RCC 7860 (cell line): ENCODE results near the gene EEF1AKMT3.
"Not testable (repeated sequence)": the region's sequence is repeated elsewhere in the genome, so short reads cannot be mapped to it uniquely, and the experiment has no call there.

Source experiments
- DNase-seq: peaks from one replicate; pipeline ENCODE4 v3.0.0-alpha.2; 2015; ENCODE audit warnings: low spot score
- FAIRE-seq: peaks from 2 replicates; lab custom pipeline; 2012; peaks lifted over from hg19 to GRCh38; lab: Jason Lieb, UNC

EEF1AKMT3 gene

DNA sequence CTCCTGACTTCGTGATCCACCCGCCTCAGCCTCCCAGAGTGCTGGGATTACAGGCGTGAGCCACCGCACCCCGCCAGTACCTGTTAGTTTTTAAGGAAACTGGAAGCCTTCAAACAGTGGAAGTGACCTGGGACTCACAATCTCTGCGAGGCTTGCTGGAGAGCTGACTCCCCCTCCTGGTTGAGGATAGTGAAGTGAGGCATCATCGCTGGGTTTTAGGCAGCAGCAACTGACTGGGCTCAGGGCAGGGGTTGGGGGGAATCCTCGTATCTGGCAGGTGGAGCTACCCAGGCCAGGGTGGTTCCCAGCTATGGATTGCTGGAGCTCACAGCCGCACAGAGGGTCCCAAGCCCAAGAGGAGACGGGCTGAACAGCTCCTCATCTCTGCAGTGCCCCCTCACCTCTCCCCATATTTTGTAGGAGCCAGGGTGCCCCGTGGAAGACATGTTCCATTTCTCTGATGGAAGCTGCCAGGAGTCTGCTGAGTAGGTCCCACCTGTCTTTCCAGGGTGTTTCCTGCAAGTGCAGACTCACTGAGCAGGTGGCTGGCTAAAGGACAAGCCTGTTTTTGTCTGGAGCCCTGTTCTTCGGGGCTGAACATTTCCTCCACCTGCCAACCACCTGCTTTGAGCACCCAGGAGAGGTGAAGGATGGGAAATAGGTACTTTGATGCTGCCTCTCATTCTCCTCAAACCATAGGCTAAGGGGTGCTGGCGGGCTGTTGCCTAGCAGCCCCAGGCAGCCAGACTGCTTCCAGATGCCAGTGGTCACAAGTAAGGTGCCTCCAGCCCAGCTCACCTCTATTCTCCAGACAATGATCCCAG, 43.0 kb downstream of the EEF1AKMT3 start:
- FAIRE-seq = no peak

DNA sequence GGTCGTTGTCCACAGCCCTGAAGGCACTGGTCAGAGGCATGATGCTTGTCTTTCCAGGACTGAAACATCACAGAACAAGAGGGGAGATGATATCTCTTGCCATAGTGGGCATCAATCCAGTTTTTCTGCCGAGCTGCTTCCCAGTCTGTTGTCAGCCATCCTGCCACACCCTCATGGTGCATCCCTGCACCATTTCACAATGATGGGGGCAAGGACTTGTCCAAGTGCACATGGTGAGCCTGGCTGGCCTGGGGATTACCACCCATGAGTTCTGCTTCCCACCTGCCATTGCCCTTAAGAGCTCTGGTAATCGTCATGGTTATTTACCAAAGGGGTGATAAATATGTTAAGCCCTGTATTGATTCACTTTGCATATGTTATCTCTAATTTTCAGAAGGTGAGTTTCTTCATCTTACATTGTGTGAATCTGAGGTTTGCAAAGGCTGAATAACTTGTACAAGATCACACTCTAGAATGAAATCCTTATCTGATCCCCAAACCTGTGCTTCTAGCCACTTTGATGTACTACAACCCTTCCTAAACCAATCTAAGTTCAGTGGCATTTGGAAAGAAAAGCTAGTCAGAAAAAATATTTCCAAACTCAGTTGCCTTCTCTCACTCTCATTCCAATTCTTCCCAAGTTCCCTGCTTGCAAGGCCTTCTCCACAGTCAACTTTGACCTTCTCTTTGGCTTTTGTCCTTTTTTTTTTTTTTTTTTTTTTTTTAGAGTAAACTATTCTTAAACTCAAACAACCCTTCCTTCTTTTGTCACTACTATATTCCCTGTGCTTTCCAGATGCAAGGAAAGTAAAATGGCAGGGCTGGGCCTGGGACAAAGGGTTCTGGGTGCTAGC, 43.8 kb downstream of the EEF1AKMT3 start:
- FAIRE-seq (no peak), DNase-seq (no peak)

More for the DNA sequence above, 43.0 kb downstream of the EEF1AKMT3 start:
- DNase-seq = no peak

DNA sequence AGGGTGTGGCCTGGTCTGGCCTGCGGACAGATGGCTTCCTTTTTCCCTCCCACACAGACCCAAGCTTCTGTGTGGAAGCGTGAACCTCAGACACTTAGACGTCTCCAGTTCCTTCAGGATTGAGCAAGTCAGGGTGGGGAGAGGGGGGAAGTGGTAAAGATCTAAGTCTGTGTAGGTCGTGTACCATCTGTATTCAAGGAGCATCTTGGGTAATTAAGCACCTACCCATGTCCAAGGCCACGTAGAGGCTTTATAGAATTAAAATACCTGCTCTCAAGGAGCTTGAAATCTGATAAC, 44.4 kb downstream of the EEF1AKMT3 start:
- DNase-seq (no peak), FAIRE-seq (no peak)

DNA sequence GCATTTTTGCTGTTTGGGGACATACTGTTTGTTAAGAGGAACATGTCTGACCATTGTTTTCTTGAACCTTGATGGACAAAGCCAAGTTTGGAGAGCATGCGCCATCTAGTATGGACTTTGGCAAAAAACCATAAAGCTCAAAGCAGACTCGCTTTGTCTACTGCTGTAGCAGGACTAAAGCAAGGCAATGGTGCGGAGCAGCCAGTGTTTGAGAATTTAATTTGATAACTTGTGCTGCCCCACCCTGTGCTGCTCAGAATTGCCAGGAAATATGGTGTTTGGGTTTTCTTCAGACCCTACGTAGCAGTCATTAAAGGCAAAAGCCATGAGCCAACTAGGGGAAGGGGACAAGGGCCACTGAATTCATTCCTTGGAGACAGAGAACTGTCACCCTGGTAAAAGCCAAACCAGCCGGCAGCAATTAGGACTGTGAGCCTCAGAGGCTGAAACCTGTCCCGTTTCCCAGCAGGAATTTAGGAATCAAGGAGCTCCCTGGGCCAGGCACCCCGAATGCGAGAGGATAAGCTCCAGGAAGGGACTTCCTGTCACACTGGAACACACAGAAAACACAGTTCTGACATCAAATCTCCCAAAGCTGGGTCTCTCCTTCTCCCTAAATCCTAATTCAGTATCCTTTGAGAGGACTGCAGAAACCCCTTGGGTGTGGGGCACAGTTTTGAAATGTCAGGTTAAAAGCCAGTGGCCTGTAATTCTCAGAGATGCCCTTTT, 45.0 kb downstream of the EEF1AKMT3 start:
- no peak for DNase-seq
- no peak for FAIRE-seq

DNA sequence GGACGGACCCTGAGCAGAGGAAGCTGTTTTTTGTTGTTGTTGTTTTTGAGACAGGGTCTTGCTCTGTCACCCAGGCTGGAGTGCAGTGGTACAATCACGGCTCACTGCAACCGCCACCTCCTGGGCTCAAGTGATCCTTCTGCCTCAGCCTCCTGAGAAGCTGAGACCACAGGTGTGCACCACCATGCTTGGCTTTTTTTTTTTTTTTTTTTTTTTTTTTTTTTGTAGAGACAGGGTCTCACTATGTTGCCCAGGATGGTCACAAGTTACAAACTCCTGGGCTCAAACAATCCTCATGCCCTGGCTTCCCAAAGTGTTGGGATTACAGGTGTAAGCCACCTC, 45.5 kb downstream of the EEF1AKMT3 start:
- not testable (repeated sequence) for DNase-seq, FAIRE-seq

GRCh38 chr12:57820119-57820518, 47.7 kb downstream of the EEF1AKMT3 start:
- not testable (repeated sequence) for FAIRE-seq, DNase-seq

DNA sequence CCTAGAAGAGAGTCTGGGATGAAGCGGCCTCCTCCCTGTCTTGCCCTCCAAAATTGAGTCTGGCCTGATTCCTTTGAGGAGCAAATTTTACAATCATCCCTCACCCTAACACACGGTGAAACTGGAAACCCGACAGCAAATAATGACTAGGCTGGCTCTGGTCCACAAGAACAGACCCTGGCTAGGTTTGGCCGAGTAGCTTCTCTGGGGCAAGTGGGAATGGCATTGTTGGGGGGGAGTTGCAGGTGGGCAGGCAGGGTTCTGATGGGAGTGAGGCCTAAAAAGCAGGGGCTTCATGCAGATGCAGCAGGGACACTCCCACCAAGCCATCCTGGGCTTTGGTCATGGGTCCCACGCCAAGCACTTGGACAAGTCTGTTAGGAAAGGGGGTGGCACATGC, 48.6 kb downstream of the EEF1AKMT3 start:
- DNase-seq, FAIRE-seq: not testable (repeated sequence)

DNA sequence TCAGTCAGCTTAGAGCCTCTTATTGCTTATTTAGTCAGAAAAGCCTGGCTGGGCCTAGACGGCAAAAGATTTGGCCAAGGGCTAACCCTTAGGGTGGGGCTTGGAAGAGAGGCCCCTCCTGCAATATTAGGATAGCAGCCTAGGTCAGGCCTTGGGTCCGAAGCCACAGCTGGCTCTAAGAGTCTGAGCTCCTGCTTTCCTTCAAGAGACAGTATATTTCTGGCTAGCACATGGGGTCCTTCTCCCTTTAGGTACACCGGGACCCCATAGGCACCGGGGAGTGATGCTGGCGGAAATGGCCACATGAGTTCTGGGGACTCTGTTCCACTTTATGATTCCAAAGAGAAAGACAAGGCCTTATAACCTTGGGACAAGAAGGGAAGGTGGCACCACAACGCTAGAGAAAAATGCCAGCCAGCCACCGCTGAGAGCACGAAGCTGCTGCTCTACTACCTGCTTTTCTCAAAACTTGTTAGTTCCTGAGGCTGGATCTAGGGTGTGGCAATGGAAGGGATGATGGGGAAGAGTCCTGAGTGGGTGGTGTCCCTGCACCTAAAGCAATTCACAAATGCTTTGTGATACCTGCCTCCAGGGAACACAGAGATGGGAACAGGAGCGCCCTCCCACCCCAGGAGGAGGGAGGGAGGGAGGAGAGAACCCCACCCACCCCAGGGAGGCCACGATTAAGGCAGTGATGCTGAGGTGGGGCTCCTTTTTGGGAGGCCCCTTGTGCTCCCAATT, 49.2 kb downstream of the EEF1AKMT3 start:
- no peak for DNase-seq
- no peak for FAIRE-seq

DNA sequence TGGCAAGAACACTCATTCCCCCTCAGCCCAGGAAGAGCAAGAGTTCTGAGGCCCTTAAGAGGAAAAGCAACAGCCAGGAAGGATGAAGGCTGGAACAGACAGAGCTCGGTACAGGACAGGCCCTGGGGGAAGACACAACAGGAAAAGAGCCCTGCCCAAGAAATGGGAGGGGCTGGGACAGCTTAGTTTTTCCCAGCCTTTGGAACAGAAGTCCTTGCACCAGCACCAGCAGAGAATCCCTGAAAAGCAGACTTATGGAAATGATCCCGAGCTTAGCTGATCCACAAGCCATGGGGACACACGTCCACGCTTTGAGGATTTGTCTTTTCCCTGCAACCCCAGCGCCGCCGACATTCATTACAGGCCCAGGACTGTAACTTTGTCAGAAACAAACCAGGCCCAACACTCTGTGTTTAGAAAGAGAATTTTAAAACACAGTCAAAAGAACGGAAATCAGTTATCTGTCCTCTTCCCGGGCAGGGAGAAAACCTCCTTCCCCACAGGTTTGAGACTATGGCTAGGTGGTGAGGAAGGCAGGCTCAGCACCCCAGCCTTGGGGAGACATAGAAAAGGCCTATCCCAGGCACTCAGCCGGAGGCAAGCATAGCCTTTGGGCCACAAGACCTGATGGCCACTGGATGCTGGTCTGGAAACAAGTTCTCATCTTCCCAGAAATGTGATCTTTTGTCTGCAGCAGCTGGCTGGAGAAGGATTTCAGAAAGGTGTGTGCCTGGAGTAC, 50.1 kb downstream of the EEF1AKMT3 start:
- no peak for FAIRE-seq
- DNase-seq = no peak

DNA sequence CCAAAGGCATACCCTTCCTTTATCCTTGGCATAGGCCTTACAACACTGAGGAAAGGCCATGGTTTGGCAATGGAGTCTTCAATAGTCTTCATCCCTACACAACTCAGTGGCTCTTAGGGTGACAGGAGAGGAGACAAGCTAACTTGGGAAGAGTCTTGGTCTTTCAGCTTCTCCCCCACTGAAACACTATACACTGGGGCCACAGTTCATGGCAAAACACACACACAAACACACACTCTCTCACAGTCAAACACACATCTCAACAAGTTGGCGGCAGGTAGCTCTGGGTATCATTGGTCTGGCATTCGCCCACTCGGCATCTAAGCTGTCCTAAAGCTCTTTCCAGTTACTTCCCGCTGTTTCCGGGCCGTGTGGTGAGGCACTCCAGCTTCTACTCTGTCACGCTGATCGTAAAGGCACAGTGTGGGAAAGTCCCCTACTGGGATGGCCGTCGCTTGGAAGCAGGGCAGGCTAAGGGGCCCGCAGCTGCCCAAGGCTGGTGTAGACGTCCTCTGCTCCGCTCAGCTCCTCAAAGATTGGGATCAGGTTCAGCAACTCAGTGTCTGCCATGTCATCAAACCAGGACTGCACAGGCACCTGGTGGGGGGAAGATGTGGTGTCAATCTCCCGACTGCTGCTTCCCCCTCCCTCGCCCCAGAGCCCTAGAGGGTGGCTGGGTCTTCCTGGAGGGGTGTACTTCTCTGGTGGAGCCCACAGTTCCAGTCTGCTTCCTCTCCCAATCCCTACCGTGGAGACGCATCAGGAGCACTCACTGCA, 50.9 kb downstream of the EEF1AKMT3 start:
- DNase-seq = no peak
- no peak for FAIRE-seq

DNA sequence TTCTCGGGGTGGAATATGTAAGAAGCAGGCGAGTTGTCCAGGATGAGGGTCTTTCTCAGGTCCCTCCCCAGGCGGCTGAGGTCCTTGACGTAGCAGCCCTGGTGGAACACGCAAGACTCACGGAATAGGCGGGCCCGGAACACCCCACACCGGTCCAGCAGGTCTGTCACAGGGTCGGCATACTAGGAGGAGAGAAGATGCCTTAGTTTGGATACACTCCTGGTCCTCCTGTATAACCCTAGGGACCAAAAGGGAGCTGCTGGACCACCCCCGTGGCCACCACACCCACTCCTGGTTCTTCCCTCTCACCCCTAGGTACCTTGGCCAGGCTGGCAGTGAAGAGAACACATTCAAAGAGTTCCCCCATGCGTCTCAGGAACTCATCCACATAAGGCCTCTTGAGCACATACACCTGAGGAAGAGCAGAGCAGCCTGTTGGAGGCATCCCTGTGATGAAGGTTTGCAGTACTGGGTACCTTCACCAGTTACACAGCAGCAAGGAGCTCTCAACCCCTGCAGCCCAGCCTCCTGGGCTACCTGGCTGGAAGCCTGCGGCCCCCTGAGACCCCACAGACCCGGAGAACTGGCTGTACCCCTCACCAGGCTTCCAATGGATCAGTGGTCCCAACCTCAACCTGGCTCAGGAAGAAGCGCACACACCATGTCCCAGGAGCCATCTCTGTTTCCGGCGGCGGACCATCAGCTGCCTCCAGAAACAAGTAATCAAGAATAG, 51.7 kb downstream of the EEF1AKMT3 start:
- FAIRE-seq (no peak), DNase-seq (no peak)

- FAIRE-seq = no peak
These were observed 53.0 kb downstream of the EEF1AKMT3 start for GRCh38 chr12:57825451-57825850.

DNA sequence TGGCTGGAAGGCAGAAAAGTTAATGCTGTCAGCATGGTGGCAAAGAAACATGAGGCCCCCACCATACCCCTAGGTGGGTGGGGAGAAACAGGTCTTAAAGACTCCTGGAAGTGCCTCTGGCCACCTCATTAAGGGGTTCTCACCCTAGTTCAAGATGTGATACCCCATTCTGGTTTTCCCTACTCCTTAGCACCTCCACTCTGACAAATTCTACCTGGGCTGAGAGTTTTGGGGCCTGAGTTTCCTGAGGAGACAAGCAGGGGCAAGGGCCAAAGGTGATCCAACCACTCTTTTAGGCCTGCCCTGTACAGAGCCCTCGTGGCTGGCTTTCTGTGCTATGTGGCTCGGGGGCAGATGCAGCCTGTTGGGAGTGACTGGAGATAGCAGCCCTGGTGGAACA, 54.0 kb downstream of the EEF1AKMT3 start:
- DNase-seq (no peak), FAIRE-seq (no peak)

More at GRCh38 chr12:57825451-57825850, 53.0 kb downstream of the EEF1AKMT3 start:
- DNase-seq = no peak

GRCh38 chr12:57826966-57827365, 54.6 kb downstream of the EEF1AKMT3 start:
- FAIRE-seq (no peak), DNase-seq (no peak)

DNA sequence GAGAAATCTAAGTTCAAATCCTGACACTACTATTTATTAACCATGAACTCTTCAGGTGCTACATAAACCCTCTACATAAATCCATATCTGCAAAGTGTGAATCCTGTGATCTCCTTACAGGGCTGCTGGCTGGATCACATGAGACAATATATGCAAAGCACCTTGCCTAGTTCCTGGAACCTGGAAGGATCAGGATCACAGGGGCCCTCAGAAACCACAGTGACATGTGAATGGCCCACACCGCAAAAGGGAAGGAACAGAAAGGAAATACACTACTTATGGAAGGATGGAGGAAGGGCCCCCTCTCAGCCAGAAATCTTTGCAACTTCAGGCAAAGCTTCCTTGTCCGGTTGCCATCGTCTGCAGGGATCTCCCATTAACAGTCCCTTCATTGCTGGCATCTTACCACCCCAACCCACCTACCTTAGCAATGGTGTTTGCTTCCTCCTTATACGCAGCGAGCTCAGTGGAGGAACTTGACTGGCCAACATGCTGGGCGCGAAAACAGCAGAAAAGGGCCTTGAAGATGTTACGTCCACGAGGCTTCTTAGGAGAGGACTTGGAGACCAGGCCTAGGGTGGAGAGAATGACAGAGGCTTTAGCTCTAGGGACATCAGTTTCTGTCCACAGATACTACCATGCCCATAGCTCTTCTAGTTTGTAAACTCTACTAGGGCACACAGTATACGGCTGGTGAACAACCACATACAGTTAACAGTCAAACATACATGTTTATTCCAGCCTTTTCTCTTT, 56.8 kb downstream of the EEF1AKMT3 start:
- DNase-seq (no peak), FAIRE-seq (no peak)

DNA sequence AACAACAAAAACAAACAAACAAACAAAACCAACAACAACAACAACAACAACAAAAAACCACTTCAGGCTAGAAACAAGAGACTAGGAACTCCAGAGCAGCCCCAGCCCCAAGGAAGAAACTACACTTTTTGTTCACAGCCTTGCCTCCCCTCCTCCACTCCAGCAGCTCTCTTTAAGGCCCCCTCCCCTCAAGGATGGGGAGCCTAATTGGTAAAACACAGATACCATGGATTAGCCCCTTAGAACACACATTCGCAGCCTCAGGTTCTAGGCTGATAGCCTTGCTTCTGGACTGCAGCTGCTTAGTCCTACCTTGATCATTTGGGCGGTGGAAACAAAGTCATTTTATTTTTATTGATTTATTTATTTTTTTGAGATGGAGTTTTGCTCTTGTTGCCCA, 58.0 kb downstream of the EEF1AKMT3 start:
- DNase-seq (no peak), FAIRE-seq (no peak)
